NB4 (cell line): ENCODE data around the gene CNTNAP2.

Experiments
- MYC ChIP-seq: IDR thresholded peaks from 2 replicates; pipeline ENCODE4 v1.6.1; 2011; ENCODE audit warnings: low read depth, low read length
- TF ChIP-seq, protein P1 (sequence below): IDR thresholded peaks from one replicate; pipeline ENCODE4 v1.5.1; 2012; ENCODE audit warnings: low read depth, low read length
- TF ChIP-seq, protein P2 (sequence below): IDR thresholded peaks from 2 replicates; pipeline ENCODE4 v1.6.1; 2011; ENCODE audit warnings: low read depth, low read length

DNA sequence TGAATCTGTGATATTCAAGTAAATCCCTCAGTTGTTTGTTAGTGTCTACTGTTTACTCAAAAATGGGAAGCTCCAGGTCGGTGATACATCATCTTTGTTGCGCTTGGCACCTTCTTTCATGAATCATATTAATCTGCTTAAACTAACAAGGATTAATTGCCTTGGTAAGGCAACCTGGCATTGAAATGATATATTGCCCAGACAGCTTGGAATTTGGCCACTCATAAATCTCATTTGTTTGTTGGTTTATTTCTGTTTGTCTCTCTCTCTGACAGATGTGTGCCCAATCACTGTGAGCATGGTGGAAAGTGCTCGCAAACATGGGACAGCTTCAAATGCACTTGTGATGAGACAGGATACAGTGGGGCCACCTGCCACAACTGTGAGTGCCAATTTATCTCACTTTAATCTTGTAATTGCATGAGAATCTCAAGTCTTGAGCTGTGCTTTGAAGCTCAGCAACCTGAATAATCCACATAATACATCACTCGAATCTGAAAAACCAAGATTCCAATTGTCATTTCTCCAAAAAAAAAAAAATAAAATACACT lies 1369.1 kb downstream of the CNTNAP2 start:
- TF ChIP-seq, protein P1, sequence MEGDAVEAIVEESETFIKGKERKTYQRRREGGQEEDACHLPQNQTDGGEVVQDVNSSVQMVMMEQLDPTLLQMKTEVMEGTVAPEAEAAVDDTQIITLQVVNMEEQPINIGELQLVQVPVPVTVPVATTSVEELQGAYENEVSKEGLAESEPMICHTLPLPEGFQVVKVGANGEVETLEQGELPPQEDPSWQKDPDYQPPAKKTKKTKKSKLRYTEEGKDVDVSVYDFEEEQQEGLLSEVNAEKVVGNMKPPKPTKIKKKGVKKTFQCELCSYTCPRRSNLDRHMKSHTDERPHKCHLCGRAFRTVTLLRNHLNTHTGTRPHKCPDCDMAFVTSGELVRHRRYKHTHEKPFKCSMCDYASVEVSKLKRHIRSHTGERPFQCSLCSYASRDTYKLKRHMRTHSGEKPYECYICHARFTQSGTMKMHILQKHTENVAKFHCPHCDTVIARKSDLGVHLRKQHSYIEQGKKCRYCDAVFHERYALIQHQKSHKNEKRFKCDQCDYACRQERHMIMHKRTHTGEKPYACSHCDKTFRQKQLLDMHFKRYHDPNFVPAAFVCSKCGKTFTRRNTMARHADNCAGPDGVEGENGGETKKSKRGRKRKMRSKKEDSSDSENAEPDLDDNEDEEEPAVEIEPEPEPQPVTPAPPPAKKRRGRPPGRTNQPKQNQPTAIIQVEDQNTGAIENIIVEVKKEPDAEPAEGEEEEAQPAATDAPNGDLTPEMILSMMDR, result no peak
- TF ChIP-seq, protein P2, sequence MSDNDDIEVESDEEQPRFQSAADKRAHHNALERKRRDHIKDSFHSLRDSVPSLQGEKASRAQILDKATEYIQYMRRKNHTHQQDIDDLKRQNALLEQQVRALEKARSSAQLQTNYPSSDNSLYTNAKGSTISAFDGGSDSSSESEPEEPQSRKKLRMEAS, result no peak
- no peak for TF ChIP-seq MYC
